ENCODE measurements around the gene SPSB1.

The SPSB1 gene

GRCh38 chr1:9346566-9346965 is 53.9 kb downstream of the SPSB1 start:
- no peak for DNase-seq

- DNase-seq = no peak
These were observed 54.6 kb downstream of the SPSB1 start for GRCh38 chr1:9347095-9347850.

- no peak for DNase-seq
These were observed 56.7 kb downstream of the SPSB1 start for GRCh38 chr1:9349331-9349851.

DNA sequence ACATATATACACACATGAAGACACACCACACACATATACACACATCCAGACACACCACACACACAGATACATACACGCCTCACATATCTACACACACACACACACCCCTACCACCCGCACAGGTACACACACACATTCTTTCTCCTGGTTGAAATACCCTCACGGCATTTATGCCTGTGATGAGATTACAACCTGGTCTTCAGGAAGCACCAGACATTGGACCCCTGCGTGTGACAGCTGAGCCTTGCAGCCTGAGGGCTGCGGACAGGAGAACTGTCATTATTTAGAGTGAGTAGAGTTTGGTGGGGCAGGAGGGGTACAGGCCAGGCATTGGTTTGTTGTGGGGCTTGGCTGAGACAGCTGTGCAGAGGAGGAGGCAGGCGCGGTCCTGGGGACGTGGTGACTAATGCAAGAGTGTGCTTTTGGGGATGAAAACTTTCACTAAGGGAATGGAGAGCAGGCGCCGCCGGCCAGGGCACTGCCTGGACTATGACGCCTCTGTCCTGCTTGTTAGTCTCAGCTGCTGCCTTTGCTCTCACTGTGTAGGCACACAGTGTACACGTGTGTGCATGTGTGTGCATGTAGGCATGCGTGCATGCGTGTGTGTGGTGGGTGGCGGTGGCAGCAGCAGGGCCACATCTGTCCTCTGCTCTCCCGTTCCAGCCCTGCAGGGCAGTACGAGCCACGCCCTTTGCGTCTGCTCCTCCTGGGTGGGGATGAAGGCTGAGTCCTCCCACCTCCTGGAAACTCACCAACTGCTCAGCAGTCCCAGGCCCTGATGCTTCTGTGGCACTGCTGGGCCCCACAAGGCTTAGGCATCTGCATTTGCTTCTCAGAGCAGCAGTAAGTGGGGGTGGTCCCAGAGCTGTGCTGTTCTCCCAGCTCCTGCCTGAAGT is 57.6 kb downstream of the SPSB1 start:
- DNase-seq = no peak

GRCh38 chr1:9350960-9351359 is 58.3 kb downstream of the SPSB1 start:
- no peak for DNase-seq

GRCh38 chr1:9351654-9352271 is 59.1 kb downstream of the SPSB1 start:
- no peak for DNase-seq

- no peak for DNase-seq
These were observed 59.9 kb downstream of the SPSB1 start for GRCh38 chr1:9352377-9353134.

DNA sequence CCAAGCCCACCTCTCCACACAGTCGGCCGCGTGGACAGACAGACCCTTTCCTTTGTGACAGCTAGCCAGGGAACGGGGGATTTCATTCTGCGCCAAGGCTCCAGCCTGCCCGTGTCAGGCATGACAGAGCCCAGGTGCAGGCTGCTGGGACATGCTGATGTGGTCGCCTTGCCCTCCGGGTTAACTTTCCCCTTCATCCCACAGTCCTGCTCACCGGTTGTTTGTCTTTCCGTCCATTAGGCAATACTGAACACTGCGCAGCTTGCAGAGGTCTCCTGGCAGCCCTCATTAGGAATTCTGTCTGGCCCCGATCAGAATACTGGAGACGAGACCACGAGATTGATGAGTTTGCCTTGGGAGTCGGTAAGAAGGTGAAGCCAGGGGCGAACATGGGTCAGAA is 62.8 kb downstream of the SPSB1 start:
- no peak for DNase-seq

GRCh38 chr1:9356021-9356420 is 63.3 kb downstream of the SPSB1 start:
- no peak for DNase-seq

DNA sequence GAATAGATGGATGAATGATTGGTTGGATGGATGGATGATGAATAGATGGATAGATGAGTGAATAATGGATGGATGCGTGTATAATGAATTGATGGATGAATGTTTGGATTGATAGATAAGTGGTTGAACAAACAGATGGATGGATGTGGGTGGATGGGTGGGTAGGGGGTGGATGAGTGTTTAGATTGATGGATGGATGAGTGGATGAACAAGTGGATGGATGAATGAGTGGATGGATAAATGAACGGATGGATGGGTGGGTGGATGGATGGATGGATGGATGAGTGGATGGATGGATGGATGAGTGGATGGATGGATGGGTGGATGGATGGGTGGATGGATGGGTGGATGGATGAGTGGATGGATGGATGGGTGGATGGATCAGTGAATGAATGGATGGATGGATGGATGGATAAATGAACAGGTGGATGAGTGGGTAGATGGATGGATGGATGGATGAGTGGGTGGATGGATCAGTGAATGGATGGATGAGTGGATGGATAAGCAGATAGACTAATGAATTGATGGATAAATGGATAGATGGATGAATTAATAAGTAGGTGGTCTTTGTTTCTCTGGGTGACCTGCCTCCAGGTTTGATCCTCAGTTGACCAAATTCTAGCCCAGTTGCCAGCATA is 64.3 kb downstream of the SPSB1 start:
- no peak for DNase-seq

GRCh38 chr1:9357958-9358357 is 65.3 kb downstream of the SPSB1 start:
- DNase-seq = no peak

- no peak for DNase-seq
These were observed 67.8 kb downstream of the SPSB1 start for GRCh38 chr1:9360371-9361064.

DNA sequence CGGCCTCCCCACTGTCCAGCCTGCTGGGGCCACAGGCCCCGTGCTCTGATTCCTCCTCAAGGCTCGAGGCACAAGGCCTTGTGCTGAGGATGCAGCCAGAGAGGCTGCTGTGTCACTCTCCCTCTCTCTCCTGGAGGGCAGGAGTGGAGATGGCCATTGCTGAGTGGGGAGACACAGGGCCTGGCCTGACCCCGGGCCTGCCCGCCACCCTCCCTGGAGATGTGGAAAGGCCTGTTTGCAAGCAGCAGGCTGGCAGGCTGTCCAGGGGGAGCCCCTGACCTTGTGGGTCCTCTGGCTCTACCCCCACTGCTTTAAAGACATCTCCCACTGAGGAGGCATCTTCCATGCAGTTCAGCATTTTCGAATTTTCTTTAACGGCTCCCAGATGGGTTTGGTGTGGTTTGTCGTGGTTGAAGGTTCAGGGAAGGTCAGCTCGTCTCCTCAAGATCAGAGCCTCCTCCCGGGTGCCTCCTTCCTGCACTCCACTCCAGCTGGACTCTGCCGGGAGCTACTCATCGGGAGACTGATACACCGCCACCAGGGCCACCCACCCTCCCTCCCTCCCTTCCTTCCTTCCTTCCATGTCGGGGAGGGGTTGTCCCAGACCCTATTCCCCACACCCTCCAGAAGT is 69.1 kb downstream of the SPSB1 start:
- no peak for DNase-seq

DNA sequence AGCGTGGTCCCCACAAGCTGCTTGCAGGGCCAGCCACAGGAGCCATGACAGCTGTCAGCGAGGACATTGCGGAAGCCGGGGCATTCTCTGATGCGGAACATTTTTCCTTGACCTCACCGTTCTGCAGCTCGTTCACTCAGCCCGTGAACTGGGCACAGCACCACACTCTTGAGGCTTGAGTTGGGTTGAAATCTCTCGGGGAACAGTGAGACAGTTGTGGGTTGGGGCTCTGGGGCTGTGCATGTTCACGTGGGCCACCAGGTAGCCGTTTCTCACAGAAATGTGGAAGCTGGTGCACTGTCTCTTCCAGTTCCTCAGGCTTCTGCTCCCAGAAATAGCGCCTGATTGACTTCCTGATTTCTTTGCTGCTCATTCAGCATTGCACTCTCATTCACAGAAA is 69.8 kb downstream of the SPSB1 start:
- DNase-seq = no peak

DNA sequence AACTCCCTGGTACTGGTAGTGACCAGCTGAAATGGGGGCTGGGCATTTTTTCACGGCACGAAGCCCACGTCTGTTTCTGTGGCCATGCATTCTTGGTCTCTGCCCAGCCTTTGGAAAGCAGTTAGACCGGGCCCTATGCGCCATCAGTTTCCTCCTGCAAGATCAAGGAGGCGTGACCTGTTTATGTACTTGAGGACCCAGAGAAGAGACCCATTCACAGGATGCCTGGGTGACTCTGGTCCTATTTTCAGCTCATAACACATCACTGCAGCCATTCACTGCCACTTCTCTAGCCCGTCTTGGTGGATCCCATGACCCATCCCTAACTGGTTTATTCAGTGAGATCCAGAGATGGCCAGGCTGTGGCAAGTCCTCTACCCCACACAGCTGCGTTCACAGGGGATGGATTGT is 70.4 kb downstream of the SPSB1 start:
- DNase-seq = no peak

DNA sequence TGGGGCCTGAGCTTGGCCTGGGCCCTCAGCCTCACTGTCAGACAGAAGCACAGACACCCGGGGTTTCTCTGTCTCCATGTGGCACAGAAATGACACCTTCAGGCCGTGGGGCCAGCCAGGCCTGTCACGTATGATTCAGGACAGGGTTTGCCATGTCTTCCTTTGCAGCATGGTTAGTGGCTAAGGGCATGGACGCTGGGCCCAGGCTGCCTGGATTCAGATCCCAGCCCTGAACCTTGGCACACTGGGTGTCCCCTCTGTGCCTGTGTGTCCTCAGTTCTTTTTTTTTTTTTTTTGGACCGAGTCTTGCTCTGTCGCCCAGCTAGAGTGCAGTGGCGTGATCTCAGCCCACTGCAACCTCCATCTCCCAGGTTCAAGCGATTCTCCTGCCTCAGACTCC is 73.6 kb downstream of the SPSB1 start:
- DNase-seq = no peak

DNA sequence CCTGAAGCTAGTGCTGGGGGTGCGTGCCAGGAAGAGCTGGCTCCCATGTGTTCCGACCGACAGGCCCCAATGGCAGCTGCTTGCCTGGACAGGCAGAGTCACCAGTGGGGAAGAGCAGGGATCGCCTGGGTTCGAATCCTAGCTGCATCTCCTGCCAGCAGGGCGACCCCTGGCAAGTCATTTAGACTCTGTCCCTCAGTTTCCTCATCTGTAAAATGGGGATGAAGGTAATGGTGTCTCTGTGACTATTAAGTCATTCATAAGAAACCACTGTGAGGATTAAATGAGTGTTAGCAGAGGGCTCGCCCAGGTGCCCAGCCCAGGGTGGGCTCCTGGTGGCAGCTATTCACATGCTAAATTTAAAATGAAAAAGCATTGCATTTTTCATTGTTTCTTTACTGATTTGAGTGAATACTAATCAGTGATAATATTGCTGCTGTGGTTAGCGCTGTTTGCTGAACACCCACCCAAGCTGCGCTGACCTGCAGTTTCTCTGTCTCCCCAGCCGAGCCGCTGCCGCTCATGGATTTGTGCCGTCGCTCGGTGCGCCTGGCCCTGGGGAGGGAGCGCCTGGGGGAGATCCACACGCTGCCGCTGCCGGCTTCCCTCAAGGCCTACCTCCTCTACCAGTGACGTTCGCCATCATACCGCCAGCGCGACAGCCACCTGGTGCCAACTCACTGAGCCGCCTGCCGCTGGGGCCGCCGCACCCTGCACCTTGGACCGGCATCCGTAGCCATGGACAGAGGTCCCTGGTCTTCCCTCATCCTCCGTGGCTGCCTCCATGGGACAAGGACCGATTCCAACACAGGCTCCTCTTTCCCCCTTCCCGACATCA is 74.5 kb downstream of the SPSB1 start:
- no peak for DNase-seq

DNA sequence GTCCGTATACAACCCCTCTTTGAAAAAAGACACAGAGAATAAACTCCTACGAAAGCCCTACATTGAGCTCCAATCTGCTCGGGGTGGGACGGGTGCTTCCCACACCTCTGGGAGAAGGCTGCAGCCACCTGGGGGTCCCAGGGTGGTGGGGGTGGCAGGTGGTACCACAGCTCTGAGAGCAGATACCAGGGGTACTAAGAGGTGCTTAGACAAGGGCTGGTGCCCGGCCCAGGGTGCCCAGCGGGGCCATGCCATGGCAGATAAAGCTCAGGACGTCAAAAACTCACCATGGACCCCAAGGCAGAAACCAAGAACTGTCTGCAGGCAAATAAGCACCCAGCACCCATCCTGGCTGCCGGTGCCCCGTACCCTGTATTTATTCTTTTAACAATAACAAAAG is 75.1 kb downstream of the SPSB1 start:
- no peak for DNase-seq

DNA sequence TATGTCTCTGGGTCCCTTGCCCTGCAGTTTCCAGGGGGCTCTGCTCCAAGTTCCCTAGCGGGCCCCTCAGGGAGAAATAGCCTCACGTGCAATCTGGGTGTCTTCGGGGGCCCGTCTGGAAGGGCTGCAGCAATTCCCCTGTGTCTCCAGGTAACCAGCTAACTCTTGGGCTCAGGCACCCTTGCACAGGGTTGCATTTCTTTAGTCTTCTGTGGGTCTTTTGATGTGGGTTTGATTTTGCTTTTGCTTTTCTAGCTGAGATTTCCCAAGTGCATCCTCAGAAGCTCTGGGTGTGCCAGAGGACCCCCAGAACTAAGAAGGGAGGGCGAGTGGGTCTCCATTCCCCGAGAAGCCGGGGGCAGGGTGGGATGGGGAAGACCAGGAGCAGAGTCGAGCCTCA is 75.7 kb downstream of the SPSB1 start:
- no peak for DNase-seq

Measured in effector CD4-positive, alpha-beta T cell (primary cell).